GM18870 (cell line): ENCODE results near the gene BICD2.
A peak's percentile ranks its signal among the peaks of the same experiment; 100 is the strongest.
"Not testable (repeated sequence)": the region's sequence is repeated elsewhere in the genome, so short reads cannot be mapped to it uniquely, and the experiment has no call there.

Source experiments
- ATAC-seq: cut with Tn5 transposase; IDR thresholded peaks from one replicate; pipeline ENCODE4 v1.9.1; 2021; ENCODE audit warnings: moderate library complexity; ENCODE audit not compliant: unreplicated experiment

BICD2 gene

DNA sequence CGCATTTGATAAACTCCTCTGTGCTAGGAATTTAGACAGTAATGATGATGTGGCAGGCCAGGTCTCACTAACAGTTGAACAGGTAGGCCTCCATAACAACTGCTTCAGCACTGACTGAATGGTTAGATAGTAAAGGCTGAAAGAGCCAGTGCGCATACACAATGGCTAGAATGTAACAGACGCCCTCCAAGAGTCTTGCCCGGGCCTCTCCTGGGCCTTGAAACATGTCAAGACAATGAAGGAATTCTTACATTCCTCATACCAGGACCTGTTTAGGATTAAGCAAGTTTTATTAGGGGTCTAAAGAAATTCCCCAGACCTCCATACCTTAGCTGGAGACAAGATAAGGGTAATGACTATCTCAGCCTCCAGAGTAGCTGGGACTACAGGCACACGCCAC is 6.7 kb upstream of the BICD2 start:
- ATAC-seq, result no peak

DNA sequence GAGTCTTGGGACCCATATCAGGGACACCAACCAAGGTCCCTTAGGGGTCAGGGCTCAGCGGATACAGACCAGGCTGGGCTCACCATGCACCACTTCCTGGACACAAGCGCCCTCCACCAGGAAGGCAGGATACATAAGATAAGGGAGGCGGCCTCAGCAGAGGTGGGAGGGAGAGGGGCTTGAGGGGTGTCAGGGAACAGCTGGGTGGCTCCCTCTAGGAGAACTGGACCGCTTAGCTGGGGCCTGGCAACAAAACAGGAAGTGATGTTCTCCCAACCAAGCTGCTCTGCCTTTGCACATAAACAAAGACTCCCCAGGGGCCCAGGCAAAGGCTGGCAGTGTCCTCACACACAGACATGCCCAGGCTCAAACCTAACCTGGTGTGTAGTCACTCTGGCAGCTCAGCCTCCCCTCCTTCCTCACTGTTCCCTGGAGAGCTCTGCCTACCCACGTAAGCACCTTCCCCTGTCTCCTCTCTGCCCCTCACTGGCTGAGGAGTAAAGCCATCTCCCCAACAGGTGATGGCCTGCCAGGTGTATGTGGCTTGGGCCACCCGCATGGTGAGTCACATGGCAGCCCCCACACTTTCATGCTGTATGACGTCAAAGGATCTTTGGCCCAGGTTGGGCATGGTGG is 5.8 kb upstream of the BICD2 start:
- no peak for ATAC-seq

DNA sequence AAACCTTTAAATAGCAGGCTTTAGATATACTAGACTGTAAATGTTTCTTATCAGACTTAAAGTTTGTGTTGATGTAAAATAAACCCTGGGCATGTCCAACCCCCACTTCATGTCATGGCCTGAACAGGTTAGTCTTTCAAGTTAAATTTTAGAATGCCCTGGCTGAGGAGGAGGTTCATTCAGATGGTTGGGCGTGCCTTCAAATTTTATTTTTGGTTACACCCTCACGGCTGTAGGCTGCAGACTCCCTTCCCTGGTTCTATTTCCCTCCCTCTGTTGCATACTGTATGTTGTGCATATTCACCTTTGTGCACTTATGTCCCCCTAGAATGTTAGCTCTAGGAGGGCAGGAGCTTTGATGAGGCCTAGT is 5.3 kb upstream of the BICD2 start:
- no peak for ATAC-seq

GRCh38 chr9:92769286-92769685 is 4.7 kb upstream of the BICD2 start:
- no peak for ATAC-seq

GRCh38 chr9:92768816-92769215 is 4.2 kb upstream of the BICD2 start:
- ATAC-seq, result not testable (repeated sequence)

DNA sequence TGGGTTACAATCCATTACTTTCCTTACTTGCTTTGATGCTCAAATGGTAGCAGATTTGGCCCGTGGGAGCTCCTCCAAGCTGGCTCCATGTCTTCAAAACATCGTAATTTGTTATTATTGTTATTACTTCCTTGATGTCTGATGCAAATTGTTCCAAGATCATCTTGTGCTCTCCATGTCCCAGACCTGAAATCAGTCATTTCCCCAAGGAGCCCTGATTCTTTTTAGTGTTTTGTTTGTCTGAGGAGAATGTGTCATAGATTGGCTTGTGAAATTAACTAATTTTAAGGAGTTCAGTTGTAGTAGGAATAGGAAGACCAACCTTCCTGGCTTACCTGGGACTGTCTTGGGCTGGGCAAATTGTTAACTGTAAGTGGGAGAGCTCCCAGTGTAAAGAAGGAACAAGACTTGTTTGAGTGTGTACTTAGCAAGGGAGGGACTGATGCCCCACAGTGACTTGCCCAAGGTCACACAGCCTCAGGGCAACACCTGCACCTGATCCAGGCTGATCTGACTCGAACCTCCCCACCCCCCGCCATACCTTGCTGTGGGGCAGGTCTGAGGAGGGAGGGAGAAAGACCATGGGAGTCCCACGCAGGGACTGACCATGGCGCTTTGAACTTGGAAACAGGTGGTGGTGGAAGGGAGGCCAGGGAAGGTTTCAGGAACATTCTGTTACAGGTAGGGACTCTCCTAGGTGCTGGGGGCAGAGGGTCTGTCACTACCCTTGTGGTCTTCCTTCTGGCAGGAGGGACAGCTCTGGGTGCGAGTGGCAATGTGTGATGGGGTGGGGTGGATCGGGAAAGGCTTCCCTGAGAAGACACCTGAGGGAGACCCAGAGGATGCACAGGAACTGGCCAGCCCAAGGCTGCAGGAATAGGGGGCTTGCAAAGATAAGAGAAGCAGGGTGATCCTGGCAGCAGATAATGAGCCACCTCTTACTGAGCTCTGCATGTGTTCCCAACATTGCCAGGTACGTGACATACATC is 2.7 kb upstream of the BICD2 start:
- no peak for ATAC-seq

GRCh38 chr9:92764988-92765936 is 629 bp upstream of the BICD2 start:
- peak; percentile 52 for ATAC-seq

- ATAC-seq, result no peak
These were observed 782 bp downstream of the BICD2 start for GRCh38 chr9:92763721-92764380.

DNA sequence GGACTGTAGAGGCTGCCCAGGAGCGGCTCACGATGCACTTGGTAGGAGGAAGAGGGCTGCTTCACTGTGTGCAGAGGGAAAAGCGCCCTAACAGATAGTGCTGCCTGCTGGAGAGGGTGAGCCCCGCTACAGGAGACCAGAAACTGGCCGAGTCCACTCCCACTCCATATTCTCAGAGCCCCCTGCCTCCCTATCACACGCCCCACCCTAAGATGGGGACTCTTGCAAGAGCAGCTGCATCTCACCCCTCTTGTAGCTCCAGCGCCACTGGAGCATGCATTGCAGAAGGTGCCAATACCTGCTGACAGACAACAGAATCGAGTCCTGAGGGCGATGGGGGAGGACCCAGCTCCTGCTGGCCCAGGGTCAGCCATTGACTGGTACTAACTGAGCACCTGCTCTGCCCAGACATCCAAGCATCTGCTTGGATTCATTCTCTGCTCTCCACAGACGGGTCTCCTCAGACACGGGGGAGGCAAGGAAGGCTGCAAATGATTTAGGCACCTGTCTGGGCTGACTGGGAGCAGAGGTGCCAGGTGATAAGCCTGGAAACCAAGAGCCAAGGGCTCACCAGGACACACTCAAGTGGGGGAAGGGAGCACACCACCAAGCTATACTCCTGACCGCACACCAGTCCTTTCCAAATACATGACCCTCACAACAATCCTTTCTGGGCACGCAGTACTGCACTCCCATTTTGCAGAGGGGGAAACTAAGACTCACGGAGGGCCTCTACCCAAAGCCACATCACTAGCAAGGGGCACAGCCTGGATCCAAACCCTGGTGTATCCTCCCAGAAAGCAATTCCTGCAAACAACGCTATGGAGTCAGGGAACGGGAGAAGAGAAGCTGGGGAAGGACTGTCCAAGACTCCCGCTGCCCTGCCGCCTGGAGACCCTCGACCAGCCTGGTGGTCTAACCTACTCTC is 1.6 kb downstream of the BICD2 start:
- ATAC-seq, result no peak

GRCh38 chr9:92762196-92762595 is 2.4 kb downstream of the BICD2 start:
- ATAC-seq, result no peak

DNA sequence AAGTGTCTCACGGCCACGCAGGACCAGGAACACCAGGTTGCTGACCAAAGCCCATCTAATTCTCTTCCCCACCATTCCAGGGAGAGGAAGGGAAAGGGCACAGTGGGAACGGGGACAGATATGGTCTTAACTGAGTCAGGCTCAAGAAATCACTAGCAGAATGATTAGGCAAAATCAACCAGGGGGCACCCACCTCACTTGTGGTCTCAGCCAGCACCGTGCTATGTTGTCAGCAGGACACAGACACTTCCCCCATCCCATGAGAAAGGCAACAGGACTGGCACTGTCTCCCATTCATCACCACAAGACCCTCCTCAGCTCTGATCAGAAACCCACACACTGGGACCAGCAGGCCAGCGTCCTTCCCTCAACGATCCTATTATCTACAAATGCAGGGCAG is 2.9 kb downstream of the BICD2 start:
- ATAC-seq, result no peak

DNA sequence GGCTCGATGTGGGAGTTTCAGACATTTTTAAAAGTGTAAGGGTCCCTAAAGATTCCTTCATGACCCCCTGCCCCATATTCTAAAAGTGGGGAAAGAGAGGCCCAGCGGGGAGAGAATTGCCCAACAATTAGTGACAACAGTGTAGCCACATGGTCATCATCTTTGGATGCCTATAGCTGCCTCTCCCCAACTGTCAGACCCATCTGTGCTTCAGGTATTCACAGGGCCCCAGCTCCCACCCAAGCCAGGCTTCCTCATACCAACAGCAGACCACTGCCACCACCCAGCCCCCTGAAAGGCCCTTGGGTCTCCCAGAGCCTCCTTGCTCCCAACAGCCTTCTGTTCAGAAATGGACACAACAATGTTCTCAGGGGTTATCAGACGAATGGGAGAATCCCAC is 4.1 kb downstream of the BICD2 start:
- no peak for ATAC-seq

DNA sequence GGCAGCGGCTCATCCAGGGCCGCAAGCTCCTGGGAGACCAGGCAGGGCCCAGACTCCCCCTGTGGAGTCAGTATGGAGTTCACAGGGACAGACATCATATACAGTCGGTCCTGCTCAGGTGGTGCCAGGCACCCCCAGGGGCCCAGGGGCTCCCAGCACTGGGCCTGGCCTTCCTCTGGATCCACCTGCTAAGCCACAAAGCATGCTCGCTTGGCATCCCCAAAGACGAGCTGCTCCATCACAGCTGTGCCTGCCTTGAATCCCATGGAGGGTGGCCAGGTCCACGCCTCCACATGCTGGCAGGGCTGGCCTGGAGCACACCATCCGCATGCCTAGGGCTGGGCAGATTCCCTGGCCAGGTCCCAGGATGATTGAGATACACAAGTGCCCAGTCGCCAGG is 4.6 kb downstream of the BICD2 start:
- ATAC-seq, result no peak

DNA sequence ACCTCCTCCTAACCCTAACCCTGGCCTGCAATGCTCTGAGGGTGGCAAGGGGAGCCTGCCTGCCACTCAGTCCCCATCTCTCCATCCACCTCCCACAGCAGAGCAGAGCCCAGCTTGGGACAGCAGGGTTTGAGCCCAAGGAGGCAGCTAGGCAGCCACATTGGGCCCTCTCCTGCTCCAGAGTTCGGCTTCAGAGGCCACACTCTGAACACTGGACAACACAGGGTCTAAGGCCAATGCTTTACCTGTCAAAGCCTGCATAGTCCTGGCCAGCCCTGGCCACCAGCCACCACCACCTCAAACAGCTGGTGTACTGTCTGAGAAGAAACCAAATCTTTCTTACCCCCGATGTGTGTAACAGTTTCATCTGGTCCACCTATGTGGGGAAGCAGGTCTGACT is 5.2 kb downstream of the BICD2 start:
- no peak for ATAC-seq

GRCh38 chr9:92756792-92757191 is 7.8 kb downstream of the BICD2 start:
- no peak for ATAC-seq

DNA sequence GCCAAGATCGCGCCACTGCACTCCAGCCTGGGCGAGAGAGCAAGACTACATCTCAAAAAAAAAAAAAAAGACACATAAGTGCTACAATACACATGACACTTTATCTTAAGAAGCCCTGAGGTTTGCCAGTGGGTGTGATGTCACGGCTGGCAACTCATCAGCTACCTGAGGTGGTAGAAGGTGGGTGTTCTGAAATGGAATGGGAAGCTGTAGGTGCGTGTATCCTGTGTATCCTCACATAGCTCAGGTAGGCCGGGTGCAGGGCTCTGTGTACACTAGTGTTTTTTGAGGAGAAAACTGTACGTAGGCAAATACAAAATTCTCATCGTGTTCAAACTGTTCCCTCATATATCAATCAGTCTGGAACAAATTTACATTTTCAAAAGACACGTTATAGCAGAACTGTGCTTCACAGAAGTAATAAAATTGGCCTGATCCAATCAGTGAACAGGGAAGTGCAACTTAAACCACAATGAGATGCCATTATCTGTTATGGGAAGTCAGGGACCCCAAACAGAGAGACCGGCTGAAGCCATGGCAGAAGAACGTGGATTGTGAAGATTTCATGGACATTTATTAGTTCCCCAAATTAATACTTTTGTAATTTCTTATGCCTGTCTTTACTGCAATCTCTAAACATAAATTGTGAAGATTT is 10.4 kb downstream of the BICD2 start:
- ATAC-seq, result no peak

DNA sequence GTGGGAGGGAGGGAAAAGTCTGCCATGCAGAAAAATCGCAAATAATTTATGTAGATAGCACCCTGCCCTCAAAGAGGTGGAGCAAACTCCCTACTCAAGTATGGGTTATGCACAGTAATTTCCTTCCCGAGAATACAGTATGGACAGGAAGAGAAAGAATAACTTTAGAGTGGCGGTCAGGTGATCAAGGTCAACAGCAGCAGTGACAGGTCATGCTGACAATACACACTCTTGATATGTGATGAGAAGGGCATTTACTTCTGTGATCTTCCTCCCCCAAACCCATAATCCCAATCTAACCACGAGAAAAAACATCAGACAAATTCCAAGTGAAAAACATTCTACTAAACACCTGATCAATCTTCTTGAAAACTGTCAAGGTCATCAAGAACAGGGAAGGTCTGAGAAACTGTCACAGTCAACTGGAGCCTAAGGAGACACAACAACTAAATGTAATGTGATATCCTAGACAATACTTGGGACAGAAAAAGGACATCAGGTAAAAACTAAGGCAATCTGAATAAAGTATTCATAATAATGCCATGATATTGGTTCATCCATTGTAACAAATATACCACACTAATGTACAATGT is 11.7 kb downstream of the BICD2 start:
- no peak for ATAC-seq

- no peak for ATAC-seq
These were observed 14.7 kb downstream of the BICD2 start for GRCh38 chr9:92749934-92750315.
